Embryonic facial prominence (tissue), 1 donor: ENCODE measurements around the gene PRSS56.
"Not testable (repeated sequence)": the region's sequence is repeated elsewhere in the genome, so short reads cannot be mapped to it uniquely, and the experiment has no call there.

Experiments
- DNase-seq: peaks from one replicate; pipeline ENCODE4 v3.0.0-alpha.2; 2016; ENCODE audit errors: extremely low spot score

The PRSS56 gene

GRCh38 chr2:232525791-232526371 is 5.7 kb downstream of the PRSS56 start, which contains the start of gene CHRND:
TSS of gene CHRND (plus strand) at chr2:232526160. CDS start at chr2:232526216, 56 bp downstream.
- DNase-seq: no peak

GRCh38 chr2:232526372-232526941 is 6.3 kb downstream of the PRSS56 start:
- DNase-seq: no peak

GRCh38 chr2:232527905-232528470 is 7.8 kb downstream of the PRSS56 start:
- DNase-seq: no peak

- no peak for DNase-seq
Observed at GRCh38 chr2:232528746-232529460, 8.7 kb downstream of the PRSS56 start.

- no peak for DNase-seq
Observed at GRCh38 chr2:232529806-232530547, 9.8 kb downstream of the PRSS56 start.

- DNase-seq: no peak
Observed at GRCh38 chr2:232530626-232531260, 10.6 kb downstream of the PRSS56 start.

- no peak for DNase-seq
Observed at GRCh38 chr2:232532419-232532818, 12.2 kb downstream of the PRSS56 start.

- DNase-seq: not testable (repeated sequence)
Observed at GRCh38 chr2:232532821-232533220, 12.6 kb downstream of the PRSS56 start.

GRCh38 chr2:232533944-232534710 is 13.9 kb downstream of the PRSS56 start:
- no peak for DNase-seq

GRCh38 chr2:232534940-232535651 is 14.9 kb downstream of the PRSS56 start:
- no peak for DNase-seq

- DNase-seq: no peak
Observed at GRCh38 chr2:232535761-232536530, 15.8 kb downstream of the PRSS56 start.

- no peak for DNase-seq
Observed at GRCh38 chr2:232537079-232537478, 16.9 kb downstream of the PRSS56 start.

- no peak for DNase-seq
Observed at GRCh38 chr2:232537499-232537898, 17.3 kb downstream of the PRSS56 start.

- no peak for DNase-seq
Observed at GRCh38 chr2:232538671-232539070, 18.5 kb downstream of the PRSS56 start.

GRCh38 chr2:232539298-232540231 is 19.4 kb downstream of the PRSS56 start, which contains the start of gene CHRNG:
TSS of gene CHRNG (plus strand) at chr2:232539692. CDS start at chr2:232539748, 56 bp downstream.
- DNase-seq: no peak

GRCh38 chr2:232540441-232541041 is 20.4 kb downstream of the PRSS56 start:
- no peak for DNase-seq

- DNase-seq: no peak
Observed at GRCh38 chr2:232541195-232541960, 21.2 kb downstream of the PRSS56 start.
